ENCODE measurements around the gene FGF7. TPM values are rescaled to one million over a fixed set of nuclear protein-coding genes. Genes with fewer than 3 reads are reported as not detected.
"Not testable (repeated sequence)": the region's sequence is repeated elsewhere in the genome, so short reads cannot be mapped to it uniquely, and the experiment has no call there.

The FGF7 gene
- total and polyA plus RNA-seq, 2 donors (not counting 1 experiment from before 2014, with no cell fraction given), result 61.5 to 488 TPM

- H3K36me3 ChIP-seq (ENCODE audit: control insufficient read depth, insufficient read depth, low read length), result peaks cover 1% of the 10 kb centered on the region
- no peaks in the 10 kb centered on the region for H3K9me3 ChIP-seq (ENCODE audit: control insufficient read depth, insufficient read depth, low read depth, low read length)
- peaks cover 2% of the 10 kb centered on the region for H3K4me1 ChIP-seq (ENCODE audit: control insufficient read depth, extremely low read depth, insufficient read depth, low read length)
- no peak overlapping the region for H3K9ac ChIP-seq (ENCODE audit: insufficient read depth, low read length)
- peak overlapping the region; percentile 16 for H3K27ac ChIP-seq (ENCODE audit: insufficient read depth, low read length)
- no peaks in the 10 kb centered on the region for H3K27me3 ChIP-seq (ENCODE audit: control insufficient read depth, insufficient read depth, low read length)
- H3K4me3 ChIP-seq (replicated peaks in 1 of 4; ENCODE audit: control extremely low read depth in 1 of 4, insufficient read depth in 1 of 4, low read depth in 3 of 4, low read length in 4 of 4), result no peak overlapping the region
- no peak overlapping the region for H2AFZ ChIP-seq (ENCODE audit: low read length)
- no peak overlapping the region for H3K4me2 ChIP-seq (ENCODE audit: extremely low read depth, insufficient read depth, low read length)
- DNase-seq (ENCODE audit: low read depth in 2 of 2), result no peak
- TF ChIP-seq CTCF (conservative IDR thresholded peaks at IDR 0.05 in 1 of 2, IDR thresholded peaks at IDR 0.05 in 1 of 2; ENCODE audit: low read depth in 1 of 2, low read length in 2 of 2) (no peak), EZH2 (IDR thresholded peaks at IDR 0.05; ENCODE audit: low read length, missing control alignments) (no peak)
- H3K79me2 ChIP-seq (ENCODE audit: control insufficient read depth, insufficient read depth, low read length), result peaks cover 3% of the 10 kb centered on the region
- H4K20me1 ChIP-seq (ENCODE audit: control insufficient read depth, extremely low read depth, insufficient read depth, low read length), result no peaks in the 10 kb centered on the region
These were observed 50.0 kb downstream of the FGF7 start for GRCh38 chr15:49473031-49473430.

- not testable (repeated sequence) for H3K4me3 ChIP-seq (replicated peaks in 1 of 4; ENCODE audit: control extremely low read depth in 1 of 4, insufficient read depth in 1 of 4, low read depth in 3 of 4, low read length in 4 of 4); H3K27ac ChIP-seq (ENCODE audit: insufficient read depth, low read length); H3K27me3 ChIP-seq (ENCODE audit: control insufficient read depth, insufficient read depth, low read length); H3K4me2 ChIP-seq (ENCODE audit: extremely low read depth, insufficient read depth, low read length); H3K9ac ChIP-seq (ENCODE audit: insufficient read depth, low read length); H3K79me2 ChIP-seq (ENCODE audit: control insufficient read depth, insufficient read depth, low read length); DNase-seq (ENCODE audit: low read depth in 2 of 2); H3K4me1 ChIP-seq (ENCODE audit: control insufficient read depth, extremely low read depth, insufficient read depth, low read length); H3K9me3 ChIP-seq (ENCODE audit: control insufficient read depth, insufficient read depth, low read depth, low read length); H2AFZ ChIP-seq (ENCODE audit: low read length); H3K36me3 ChIP-seq (ENCODE audit: control insufficient read depth, insufficient read depth, low read length); H4K20me1 ChIP-seq (ENCODE audit: control insufficient read depth, extremely low read depth, insufficient read depth, low read length)
These were observed 55.0 kb downstream of the FGF7 start for GRCh38 chr15:49478021-49478420.

- not testable (repeated sequence) for H2AFZ ChIP-seq (ENCODE audit: low read length); H3K79me2 ChIP-seq (ENCODE audit: control insufficient read depth, insufficient read depth, low read length); H3K27ac ChIP-seq (ENCODE audit: insufficient read depth, low read length)
These were observed 55.9 kb downstream of the FGF7 start for GRCh38 chr15:49478982-49479381.

GRCh38 chr15:49485401-49485800, 62.4 kb downstream of the FGF7 start:
- not testable (repeated sequence) for H3K4me2 ChIP-seq (ENCODE audit: extremely low read depth, insufficient read depth, low read length); H3K27ac ChIP-seq (ENCODE audit: insufficient read depth, low read length); H3K9ac ChIP-seq (ENCODE audit: insufficient read depth, low read length); H3K4me1 ChIP-seq (ENCODE audit: control insufficient read depth, extremely low read depth, insufficient read depth, low read length); H2AFZ ChIP-seq (ENCODE audit: low read length); DNase-seq (ENCODE audit: low read depth in 2 of 2); H3K9me3 ChIP-seq (ENCODE audit: control insufficient read depth, insufficient read depth, low read depth, low read length); H3K79me2 ChIP-seq (ENCODE audit: control insufficient read depth, insufficient read depth, low read length); H3K36me3 ChIP-seq (ENCODE audit: control insufficient read depth, insufficient read depth, low read length); H3K27me3 ChIP-seq (ENCODE audit: control insufficient read depth, insufficient read depth, low read length); H3K4me3 ChIP-seq (replicated peaks in 1 of 4; ENCODE audit: control extremely low read depth in 1 of 4, insufficient read depth in 1 of 4, low read depth in 3 of 4, low read length in 4 of 4); H4K20me1 ChIP-seq (ENCODE audit: control insufficient read depth, extremely low read depth, insufficient read depth, low read length)

More at GRCh38 chr15:49478982-49479381, 55.9 kb downstream of the FGF7 start:
- H4K20me1 ChIP-seq (ENCODE audit: control insufficient read depth, extremely low read depth, insufficient read depth, low read length); H3K27me3 ChIP-seq (ENCODE audit: control insufficient read depth, insufficient read depth, low read length); H3K36me3 ChIP-seq (ENCODE audit: control insufficient read depth, insufficient read depth, low read length); H3K4me2 ChIP-seq (ENCODE audit: extremely low read depth, insufficient read depth, low read length); H3K9me3 ChIP-seq (ENCODE audit: control insufficient read depth, insufficient read depth, low read depth, low read length); DNase-seq (ENCODE audit: low read depth in 2 of 2); H3K4me1 ChIP-seq (ENCODE audit: control insufficient read depth, extremely low read depth, insufficient read depth, low read length); H3K9ac ChIP-seq (ENCODE audit: insufficient read depth, low read length); H3K4me3 ChIP-seq (replicated peaks in 1 of 4; ENCODE audit: control extremely low read depth in 1 of 4, insufficient read depth in 1 of 4, low read depth in 3 of 4, low read length in 4 of 4): not testable (repeated sequence)

Measured in fibroblast of lung (primary cell).